PFSK-1 (cell line): ENCODE data around the gene AK8.

Experiments
- FOXP2 ChIP-seq: optimal IDR thresholded peaks from 2 replicates; pipeline ENCODE3; 2011; ENCODE audit warnings: borderline replicate concordance, control low read depth, inconsistent platforms; ENCODE audit not compliant: insufficient read depth; ENCODE audit errors: extremely low read length, extremely low read depth
- POLR2AphosphoS5 ChIP-seq: IDR thresholded peaks from 2 replicates; pipeline ENCODE4 v1.6.1; 2012; ENCODE audit warnings: low read depth, mild to moderate bottlenecking, control low read depth, low read length, moderate library complexity
- REST ChIP-seq, 2 experiments: IDR thresholded peaks; 2 replicates each; pipeline versions ENCODE4 v1.6.1 to v1.8.0; 2011 to 2012; ENCODE audit warnings: low read depth in 2 of 2, low read length in 2 of 2, control low read depth in 1 of 2, inconsistent platforms in 1 of 2, mild to moderate bottlenecking in 1 of 2, moderate library complexity in 1 of 2; ENCODE audit not compliant: insufficient read depth in 1 of 2
- SIN3A ChIP-seq: IDR thresholded peaks from 2 replicates; pipeline ENCODE4 v1.6.1; 2012; ENCODE audit warnings: mild to moderate bottlenecking, low read length, moderate library complexity, borderline replicate concordance; ENCODE audit not compliant: insufficient read depth
- TAF1 ChIP-seq: IDR thresholded peaks from 2 replicates; pipeline ENCODE4 v1.6.1; 2012; ENCODE audit warnings: low read length, control low read depth, borderline replicate concordance; ENCODE audit not compliant: insufficient read depth

GRCh38 chr9:132788378-132788777, 89.7 kb downstream of the AK8 start:
- TF ChIP-seq SIN3A (no peak), POLR2AphosphoS5 (no peak), FOXP2 (no peak), REST (IDR thresholded peaks at IDR 0.05; ENCODE audit: insufficient read depth in 1 of 2, low read depth in 2 of 2, low read length in 2 of 2) (no peak), TAF1 (no peak)
